A549 (cell line): ENCODE data around the gene CLTCL1. TPM values are rescaled to one million over a fixed set of nuclear protein-coding genes. Genes with fewer than 3 reads are reported as not detected.

Experiments
- ATAC-seq, 2 experiments: fragments of 200-7000 bp in 1 of 2; fragments of >200 bp in 1 of 2; cut with Nextera tagmentation in 1 of 2; cut with Tn5 transposase in 1 of 2; 3 replicates each; pipeline versions ENCODE4 v1.8.0 to v1.9.1; 2018 to 2020; ENCODE audit warnings: mild to moderate bottlenecking in 1 of 2, moderate library complexity in 1 of 2
- CTCF ChIA-PET: fragments of 300-600 bp; sonication (Branson Sonifier 250); formaldehyde crosslinking; extraction: SDS; loops from one replicate; lab custom pipeline; 2021; ENCODE audit warnings: antibody characterized with exemption, inconsistent platforms; lab: Yijun Ruan, JAX
- POLR2A ChIA-PET: fragments of 350-600 bp; formaldehyde crosslinking; extraction: SDS; loops from one replicate; lab custom pipeline; 2021; ENCODE audit warnings: antibody characterized with exemption, inconsistent platforms; lab: Yijun Ruan, JAX
- DNase-seq, 2 experiments: peaks; one replicate each; pipeline versions ENCODE4 v3.0.0 to v3.0.0-alpha.2; 2011 to 2016; ENCODE audit warnings: low read depth in 1 of 2, low spot score in 1 of 2
- FAIRE-seq: peaks from 2 replicates; lab custom pipeline; 2011; peaks lifted over from hg19 to GRCh38; lab: Jason Lieb, UNC
- H3K27ac ChIP-seq, 2 experiments: fragments of >200 bp; sonication (Bioruptor Twin); formaldehyde crosslinking; 3 replicates each; pipeline ENCODE4 v1.5.1; 2016 to 2017
- H3K4me1 ChIP-seq: fragments of >200 bp; sonication (Bioruptor Twin); formaldehyde crosslinking; 3 replicates; pipeline ENCODE4 v1.6.1; 2016
- H3K4me2 ChIP-seq: fragments of >200 bp; sonication (Bioruptor Twin); formaldehyde crosslinking; 3 replicates; pipeline ENCODE4 v1.6.1; 2016
- H3K4me3 ChIP-seq: fragments of >200 bp; sonication (Bioruptor Twin); formaldehyde crosslinking; 3 replicates; pipeline ENCODE4 v1.5.1; 2016
- H3K9me3 ChIP-seq: fragments of >200 bp; sonication (Bioruptor Twin); formaldehyde crosslinking; 3 replicates; pipeline ENCODE4 v1.6.1; 2016
- BHLHE40 ChIP-seq: IDR thresholded peaks from 2 replicates; pipeline ENCODE4 v1.6.1; 2012; ENCODE audit warnings: low read depth, low read length, inconsistent platforms
- CHD2 ChIP-seq: fragments of 150-350 bp; IDR thresholded peaks from 2 replicates; pipeline ENCODE4 v1.6.1; 2014; ENCODE audit warnings: low read length; ENCODE audit not compliant: partially characterized antibody
- EHF ChIP-seq: fragments of 250-450 bp; sonication (Bioruptor Pico); IDR thresholded peaks from 2 replicates; pipeline ENCODE4 v1.5.0; 2020; ENCODE audit warnings: mild to moderate bottlenecking
- EHMT2 ChIP-seq: fragments of 200-600 bp; sonication (generic); IDR thresholded peaks from 2 replicates; pipeline ENCODE4 v1.6.1; 2016; ENCODE audit warnings: antibody characterized with exemption, low read depth, mild to moderate bottlenecking, moderate library complexity
- FOSL2 ChIP-seq, 2 experiments: fragments of 450-650 bp in 1 of 2; fragments of >200 bp in 1 of 2; sonication (Bioruptor Twin) in 1 of 2; formaldehyde crosslinking; IDR thresholded peaks; 2 replicates each; pipeline versions ENCODE4 v1.5.0 to v1.6.1; 2016 to 2020; ENCODE audit warnings: mild to moderate bottlenecking in 1 of 2, moderate library complexity in 1 of 2
- GATA3 ChIP-seq: IDR thresholded peaks from 2 replicates; pipeline ENCODE4 v1.6.1; 2012; ENCODE audit warnings: borderline replicate concordance
- HDAC2 ChIP-seq: fragments of 200-600 bp; sonication (generic); IDR thresholded peaks from 2 replicates; pipeline ENCODE4 v1.6.1; 2016
- HEYL ChIP-seq: fragments of 250-450 bp; sonication (Bioruptor Pico); IDR thresholded peaks from 2 replicates; pipeline ENCODE4 v1.8.0; 2021; ENCODE audit warnings: mild to moderate bottlenecking, moderate library complexity
- HOXB13 ChIP-seq: fragments of 250-450 bp; sonication (Bioruptor Pico); IDR thresholded peaks from 2 replicates; pipeline ENCODE4 v1.5.0; 2020; ENCODE audit warnings: low read depth, mild to moderate bottlenecking, moderate library complexity
- HOXB5 ChIP-seq: fragments of 250-450 bp; sonication (Bioruptor Pico); IDR thresholded peaks from 2 replicates; pipeline ENCODE4 v1.5.0; 2020; ENCODE audit warnings: mild to moderate bottlenecking, moderate library complexity
- MAFK ChIP-seq: fragments of 450-650 bp; IDR thresholded peaks from 2 replicates; pipeline ENCODE4 v1.6.1; 2014; ENCODE audit not compliant: partially characterized antibody
- MAX ChIP-seq: IDR thresholded peaks from 2 replicates; pipeline ENCODE4 v1.6.1; 2012
- MYC ChIP-seq: IDR thresholded peaks from 2 replicates; pipeline ENCODE4 v1.6.1; 2012; ENCODE audit warnings: mild to moderate bottlenecking, inconsistent platforms, low read length, improper control_type of control experiment, borderline replicate concordance
- NR3C1 ChIP-seq: fragments of >200 bp; sonication (Bioruptor Twin); formaldehyde crosslinking; IDR thresholded peaks from 3 replicates; pipeline ENCODE4 v1.6.1; 2017
- RCOR1 ChIP-seq: fragments of 150-350 bp; IDR thresholded peaks from 2 replicates; pipeline ENCODE4 v1.6.1; 2014; ENCODE audit warnings: antibody characterized with exemption, low read length, low read depth
- RFX5 ChIP-seq: fragments of 450-650 bp; IDR thresholded peaks from 2 replicates; pipeline ENCODE4 v1.7.1; 2014; ENCODE audit warnings: antibody characterized with exemption, mild to moderate bottlenecking, moderate library complexity
- RNF2 ChIP-seq: fragments of 200-600 bp; sonication (generic); IDR thresholded peaks from 2 replicates; pipeline ENCODE4 v1.6.1; 2016; ENCODE audit warnings: low read depth, mild to moderate bottlenecking, antibody characterized with exemption, moderate library complexity, borderline replicate concordance
- TFCP2L1 ChIP-seq: fragments of 250-450 bp; sonication (Bioruptor Pico); IDR thresholded peaks from 2 replicates; pipeline ENCODE4 v1.5.0; 2021; ENCODE audit warnings: mild to moderate bottlenecking
- TP53 ChIP-seq: fragments of 250-450 bp; sonication (Bioruptor Pico); IDR thresholded peaks from 2 replicates; pipeline ENCODE4 v1.5.0; 2021; ENCODE audit warnings: mild to moderate bottlenecking, moderate library complexity
- ZC3H11A ChIP-seq: fragments of 450-650 bp; IDR thresholded peaks from 2 replicates; pipeline ENCODE4 v1.6.1; 2014; ENCODE audit warnings: antibody characterized with exemption, mild to moderate bottlenecking
- WGBS: methylation state at CpG from one replicate; pipeline ENCODE4 v1.1.6; 2017; ENCODE audit errors: missing lambda C conversion rate; 5-methylcytosine and 5-hydroxymethylcytosine counted together
- polyA plus RNA-seq, 4 experiments: library from polyadenylated mRNA; depleted of rRNA in 3 of 4; stranded (reverse); fragments of >200 nt; fragmentation: RNase III in 1 of 4; extraction: RNeasy Plus Mini Kit Qiagen cat#74134 plus additional on column Dnase treatment in 1 of 4; gene quantifications; 2 replicates in 3 of 4; 3 replicates in 1 of 4; pipeline ENCODE4 v1.2.3, GENCODE V29; 2011 to 2017
- TF ChIP-seq, protein P1 (sequence below): fragments of 250-450 bp; sonication (Bioruptor Pico); IDR thresholded peaks from 2 replicates; pipeline ENCODE4 v1.5.0; 2020; ENCODE audit warnings: low read depth, mild to moderate bottlenecking, moderate library complexity
- TF ChIP-seq, protein P2 (sequence below): IDR thresholded peaks from 2 replicates; pipeline ENCODE4 v1.6.1; 2012; ENCODE audit warnings: low read depth, borderline replicate concordance

The CLTCL1 gene
- polyA plus RNA-seq, 2 of the 4 experiments (the other 2 are of a cell fraction): 8.6 to 10.6 TPM

DNA sequence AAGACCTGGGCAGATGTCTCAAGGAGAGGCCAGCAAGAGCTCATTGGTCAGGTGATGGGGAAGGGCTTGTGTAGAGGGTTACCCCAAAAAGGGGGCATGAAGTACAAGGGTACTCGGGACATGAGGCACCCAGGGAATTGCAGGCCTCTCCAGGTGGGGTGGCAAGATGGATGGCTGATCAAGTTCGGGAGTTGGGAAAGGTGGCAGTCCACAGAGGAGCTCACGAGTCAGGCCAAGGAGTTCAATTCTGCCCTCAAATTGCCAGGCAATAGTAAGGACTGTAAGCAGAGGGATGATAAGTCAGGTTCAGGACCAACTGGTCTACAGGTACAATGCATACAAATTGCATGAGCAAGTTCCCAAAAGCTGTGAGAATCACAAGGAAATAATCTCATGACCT is 70.7 kb downstream of the CLTCL1 start:
- Histone ChIP-seq H3K4me2 (no peak overlapping the region), H3K27ac (no peak overlapping the region), H3K4me1 (no peaks in the 10 kb centered on the region), H3K9me3 (no peaks in the 10 kb centered on the region), H3K4me3 (no peak overlapping the region)
- WGBS: 81% methylated on average over 3 of the region's 3 CpGs
- TF ChIP-seq, protein P1, sequence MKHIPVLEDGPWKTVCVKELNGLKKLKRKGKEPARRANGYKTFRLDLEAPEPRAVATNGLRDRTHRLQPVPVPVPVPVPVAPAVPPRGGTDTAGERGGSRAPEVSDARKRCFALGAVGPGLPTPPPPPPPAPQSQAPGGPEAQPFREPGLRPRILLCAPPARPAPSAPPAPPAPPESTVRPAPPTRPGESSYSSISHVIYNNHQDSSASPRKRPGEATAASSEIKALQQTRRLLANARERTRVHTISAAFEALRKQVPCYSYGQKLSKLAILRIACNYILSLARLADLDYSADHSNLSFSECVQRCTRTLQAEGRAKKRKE (CRISPR knock-in tag): no peak
- TF ChIP-seq BHLHE40: no peak
- TF ChIP-seq NR3C1: no peak
- TF ChIP-seq TP53 (CRISPR knock-in tag): no peak
- ATAC-seq (no peak), FAIRE-seq (no peak), DNase-seq (no peak)
- ChIA-PET CTCF (interaction anchor here (0.6 to 2.2 kb wide), 2 partner anchors 44 to 409 kb away, joined by 3 to 6 read pairs; no protein-coding TSS in a partner anchor), POLR2A (no interaction called here)

- H3K4me3 ChIP-seq: no peak overlapping the region
- no peaks in the 10 kb centered on the region for H3K4me1 ChIP-seq
- H3K9me3 ChIP-seq: no peaks in the 10 kb centered on the region
- DNase-seq (no peak), ATAC-seq (peak in 1 of 2 experiments; percentile 23; a peak in 1 of 6 replicates), FAIRE-seq (no peak)
- CTCF ChIA-PET: no interaction called here
- H3K27ac ChIP-seq: no peak overlapping the region
- WGBS: 75% methylated on average over 5 of the region's 5 CpGs
- TF ChIP-seq CHD2 (no peak), MAFK (no peak), HOXB5 (CRISPR knock-in tag) (no peak), ZC3H11A (peak; percentile 68)
- POLR2A ChIA-PET: no interaction called here
- no peak overlapping the region for H3K4me2 ChIP-seq
Measured at GRCh38 chr22:19218541-19219233, 72.8 kb downstream of the CLTCL1 start.

- TF ChIP-seq EHF (CRISPR knock-in tag): no peak
- TF ChIP-seq FOSL2 (IDR thresholded peaks at IDR 0.05): no peak
- no peak for TF ChIP-seq FOSL2 (CRISPR knock-in tag; IDR thresholded peaks at IDR 0.05)
- no peak for TF ChIP-seq RFX5
- TF ChIP-seq MYC: no peak
- TF ChIP-seq MAX: no peak
- TF ChIP-seq EHMT2: no peak
- no peak for TF ChIP-seq RCOR1
- TF ChIP-seq TFCP2L1: no peak
- TF ChIP-seq BHLHE40: no peak
- TF ChIP-seq GATA3: no peak
- TF ChIP-seq ZC3H11A: no peak
- no peak for TF ChIP-seq HDAC2
- TF ChIP-seq HOXB13: no peak
- TF ChIP-seq RNF2: no peak
- TF ChIP-seq, protein P2, sequence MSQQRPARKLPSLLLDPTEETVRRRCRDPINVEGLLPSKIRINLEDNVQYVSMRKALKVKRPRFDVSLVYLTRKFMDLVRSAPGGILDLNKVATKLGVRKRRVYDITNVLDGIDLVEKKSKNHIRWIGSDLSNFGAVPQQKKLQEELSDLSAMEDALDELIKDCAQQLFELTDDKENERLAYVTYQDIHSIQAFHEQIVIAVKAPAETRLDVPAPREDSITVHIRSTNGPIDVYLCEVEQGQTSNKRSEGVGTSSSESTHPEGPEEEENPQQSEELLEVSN: no peak
- TF ChIP-seq HEYL (CRISPR knock-in tag): no peak
- TF ChIP-seq, all 56 proteins: peak for 0
- ChIA-PET POLR2A (no interaction called here), CTCF (interaction anchor here (0.5 to 0.6 kb wide), 2 partner anchors 11 to 51 kb away, joined by 3 to 4 read pairs; no protein-coding TSS in a partner anchor)
- no peak overlapping the region for H3K4me2 ChIP-seq
- no peaks in the 10 kb centered on the region for H3K4me1 ChIP-seq
- no peak for DNase-seq
- no peak for FAIRE-seq
- WGBS: 97% methylated on average over 5 of the region's 5 CpGs
- H3K27ac ChIP-seq: no peak overlapping the region
- ATAC-seq: no peak
- H3K4me3 ChIP-seq: no peak overlapping the region
- H3K9me3 ChIP-seq: no peaks in the 10 kb centered on the region
Measured at GRCh38 chr22:19216579-19216978, 74.9 kb downstream of the CLTCL1 start.
